HG03025 (cell line): Measurements from ENCODE around the gene UCHL5.

Experiments used
- ATAC-seq: cut with Tn5 transposase; IDR thresholded peaks from one replicate; pipeline ENCODE4 v1.9.1; 2021; ENCODE audit warnings: mild to moderate bottlenecking, moderate library complexity; ENCODE audit not compliant: unreplicated experiment, low FRiP score

Gene UCHL5

DNA sequence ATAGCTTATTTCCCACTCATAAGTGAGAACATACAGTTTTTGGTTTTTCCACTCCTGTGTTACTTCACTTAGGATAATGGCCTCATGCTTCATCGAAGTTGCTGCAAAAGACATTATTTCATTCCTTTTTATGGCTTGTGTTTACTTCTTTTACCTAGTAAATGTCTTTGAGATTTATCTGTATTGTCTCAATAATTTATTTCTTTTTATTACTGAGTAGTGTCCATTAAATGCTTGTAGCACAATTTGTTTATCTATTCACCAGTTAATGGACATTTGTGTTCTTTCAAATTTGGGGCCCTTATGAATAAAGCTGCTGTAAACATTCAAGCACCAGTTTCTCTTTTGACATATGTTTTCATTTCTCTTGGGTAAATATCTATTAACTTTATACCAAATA is 86.0 kb downstream of the UCHL5 start:
- no peak for ATAC-seq

DNA sequence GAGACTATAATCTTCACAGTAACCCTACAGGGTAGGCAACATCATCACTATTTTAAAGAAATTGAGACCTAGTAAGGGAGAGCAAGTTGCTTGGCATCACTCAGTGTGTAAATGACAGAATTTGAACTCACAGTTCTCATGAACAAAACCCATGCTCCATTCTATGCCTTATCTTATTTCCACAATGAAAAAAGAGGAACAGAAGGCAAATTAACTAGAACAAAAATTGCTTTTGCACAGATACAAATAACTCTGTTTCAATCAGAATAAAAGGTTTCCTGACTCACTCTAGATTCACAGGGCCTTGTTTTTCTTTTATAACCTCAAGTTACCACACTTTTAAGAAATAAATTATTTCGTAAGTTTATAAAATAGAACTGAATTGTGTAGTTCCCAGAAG is 90.1 kb downstream of the UCHL5 start:
- ATAC-seq = no peak

DNA sequence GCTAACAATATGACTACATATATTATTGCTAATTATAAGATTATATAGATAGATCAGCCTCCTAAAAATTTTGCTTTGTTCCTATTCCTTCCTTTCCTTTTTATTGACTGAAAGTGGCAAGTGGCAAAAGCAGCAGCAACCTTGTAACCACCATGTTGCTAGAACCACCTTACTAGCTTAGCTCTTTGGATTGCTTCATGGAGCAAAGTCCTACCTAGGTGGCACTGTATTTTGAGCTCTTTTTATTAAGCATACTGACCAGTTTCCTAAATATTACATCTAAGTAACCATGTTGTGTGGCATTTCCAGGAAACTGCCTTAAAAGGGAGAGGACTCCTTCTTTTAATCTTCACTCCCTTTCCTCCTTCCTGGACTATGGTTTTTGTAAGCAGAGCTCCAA is 90.8 kb downstream of the UCHL5 start:
- ATAC-seq = no peak

DNA sequence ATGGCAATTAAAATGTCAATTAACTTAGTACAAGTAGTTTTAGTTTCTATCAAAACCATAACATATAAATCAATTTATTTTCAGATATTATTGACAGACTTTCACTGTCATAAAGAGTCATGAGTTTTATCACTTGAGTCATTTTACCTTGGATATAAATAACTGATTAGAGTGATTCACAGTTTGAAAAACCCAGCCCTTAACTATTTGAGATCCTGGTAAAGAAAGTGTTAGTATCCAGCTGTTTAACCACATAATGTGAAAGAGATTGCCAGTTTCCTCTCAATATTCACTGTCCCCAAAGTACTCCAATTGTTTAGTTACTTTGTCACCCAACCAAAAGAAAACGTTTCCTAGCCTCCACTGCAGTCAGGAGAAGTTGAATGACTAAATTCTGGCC is 91.3 kb downstream of the UCHL5 start:
- no peak for ATAC-seq

DNA sequence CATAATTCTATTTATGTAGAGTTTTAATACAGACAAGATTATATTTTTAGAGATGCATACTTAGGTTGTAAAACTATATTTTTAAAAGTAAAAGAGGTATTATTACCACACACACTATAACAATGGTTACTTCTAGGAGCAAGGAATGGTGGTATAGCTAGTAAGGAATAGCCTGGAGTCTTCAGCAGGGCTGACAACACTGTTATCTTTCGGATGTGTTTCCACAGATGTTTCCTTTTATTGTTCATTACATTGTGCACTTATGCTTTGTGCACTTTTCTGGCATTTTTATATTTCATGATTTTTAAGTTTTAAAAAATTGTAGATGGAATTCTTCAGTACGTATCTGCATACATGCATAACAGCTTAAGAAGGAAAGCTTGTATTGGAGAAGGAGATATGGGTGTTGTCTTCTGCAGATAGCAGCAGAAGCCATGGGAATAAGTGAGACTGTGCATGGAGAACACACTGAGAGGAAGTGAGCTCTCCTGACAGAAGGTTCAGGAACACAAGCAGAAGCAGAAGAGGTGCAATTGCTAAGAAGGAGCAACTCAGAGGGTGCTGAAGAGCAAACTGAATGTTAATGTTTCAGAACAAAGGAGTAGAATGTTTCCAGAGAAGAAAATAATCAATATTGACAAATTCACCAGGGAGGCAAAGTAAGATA is 91.8 kb downstream of the UCHL5 start:
- ATAC-seq = no peak

DNA sequence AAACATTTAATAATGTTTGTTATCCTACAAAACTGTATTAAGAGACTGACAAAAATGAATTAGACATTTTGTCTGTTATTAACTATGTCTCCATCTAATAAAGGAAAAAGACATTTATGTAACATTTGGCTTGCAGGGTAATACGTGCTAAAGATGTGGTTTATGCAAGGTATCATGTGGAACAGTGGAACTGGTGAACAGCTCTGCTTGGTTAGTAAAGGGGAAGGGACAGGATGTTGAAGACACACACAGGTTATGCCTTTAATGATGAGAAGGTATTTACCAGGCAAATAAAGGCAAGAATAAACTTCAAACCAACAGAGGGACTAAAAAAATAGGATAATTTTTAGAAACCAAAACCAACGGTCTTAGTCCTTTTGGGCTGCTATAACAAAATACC is 93.1 kb downstream of the UCHL5 start:
- no peak for ATAC-seq

DNA sequence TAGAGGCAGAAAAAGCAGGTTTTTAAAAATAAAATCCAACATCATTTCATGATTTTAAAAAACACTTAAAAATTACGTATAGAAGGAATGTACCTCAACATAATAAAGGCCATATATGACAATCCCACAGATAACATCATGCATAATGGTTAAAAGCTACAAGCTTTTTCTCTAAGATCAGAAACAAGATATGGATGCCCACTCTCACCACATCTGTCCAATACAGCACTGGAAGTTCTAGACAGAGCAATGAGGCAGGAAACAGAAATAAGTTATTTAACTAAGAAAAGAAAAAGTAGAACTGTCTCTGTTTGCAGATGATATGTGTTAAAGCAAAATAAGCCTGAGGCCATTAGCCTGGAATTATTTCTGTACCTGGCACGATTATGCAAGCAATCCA is 96.3 kb downstream of the UCHL5 start:
- ATAC-seq = no peak
